Omental fat pad (tissue), 4 donors: Measurements from ENCODE around the gene SCGB1D1. TPM values are rescaled to one million over a fixed set of nuclear protein-coding genes. Genes with fewer than 3 reads are reported as not detected.

Experiments
- ATAC-seq: fragments of 150-250 bp; one replicate; pipeline ENCODE4 v1.9.1; 2016; ENCODE audit warnings: mild to moderate bottlenecking, moderate library complexity; ENCODE audit not compliant: low FRiP score
- DNase-seq: peaks from one replicate; pipeline ENCODE4 v3.0.0-alpha.2; 2019; ENCODE audit warnings: low spot score
- total RNA-seq, 4 donors: library from RNA; depleted of rRNA; stranded (reverse); fragments of >200 nt; gene quantifications; one replicate each; pipeline ENCODE4 v1.1.0, GENCODE V29; 2016
- TF ChIP-seq, protein P1 (sequence below), 3 donors: fragments of 450-650 bp; IDR thresholded peaks; one replicate each; pipeline ENCODE4 v1.5.1; 2016 to 2017; ENCODE audit warnings: antibody characterized with exemption in 3 of 3, mild to moderate bottlenecking in 3 of 3, moderate library complexity in 2 of 3

Gene SCGB1D1
- total RNA-seq, 4 donors from 2014 or later, result not detected

DNA sequence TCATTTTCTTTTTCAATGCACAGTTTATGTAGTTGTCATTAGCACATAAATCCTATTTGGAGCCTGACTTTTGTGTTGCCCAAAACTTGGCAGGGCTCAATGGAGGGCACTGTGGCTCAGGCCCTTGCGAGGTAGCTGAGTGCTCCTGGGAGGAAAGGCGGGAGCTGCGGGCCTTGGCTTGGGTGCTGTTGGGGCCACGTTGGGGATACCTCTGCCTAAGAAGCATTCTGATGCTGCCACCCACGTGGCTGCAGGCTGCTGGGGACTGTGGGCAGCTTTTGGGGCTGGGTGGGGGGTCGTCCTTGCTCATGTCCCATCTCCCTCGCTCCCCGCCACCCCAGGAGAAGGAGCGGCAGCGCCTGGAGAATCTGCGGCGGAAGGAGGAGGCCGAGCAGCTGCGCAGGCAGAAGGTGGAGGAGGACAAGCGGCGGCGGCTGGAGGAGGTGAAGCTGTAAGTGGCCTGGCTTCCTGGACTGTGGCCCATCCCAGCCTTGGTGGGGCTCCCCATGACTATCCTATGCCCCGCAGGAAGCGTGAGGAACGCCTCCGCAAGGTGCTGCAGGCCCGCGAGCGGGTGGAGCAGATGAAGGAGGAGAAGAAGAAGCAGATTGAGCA is 45.3 kb upstream of the SCGB1D1 start:
- DNase-seq (no peak), ATAC-seq (no peak)
- TF ChIP-seq, protein P1, sequence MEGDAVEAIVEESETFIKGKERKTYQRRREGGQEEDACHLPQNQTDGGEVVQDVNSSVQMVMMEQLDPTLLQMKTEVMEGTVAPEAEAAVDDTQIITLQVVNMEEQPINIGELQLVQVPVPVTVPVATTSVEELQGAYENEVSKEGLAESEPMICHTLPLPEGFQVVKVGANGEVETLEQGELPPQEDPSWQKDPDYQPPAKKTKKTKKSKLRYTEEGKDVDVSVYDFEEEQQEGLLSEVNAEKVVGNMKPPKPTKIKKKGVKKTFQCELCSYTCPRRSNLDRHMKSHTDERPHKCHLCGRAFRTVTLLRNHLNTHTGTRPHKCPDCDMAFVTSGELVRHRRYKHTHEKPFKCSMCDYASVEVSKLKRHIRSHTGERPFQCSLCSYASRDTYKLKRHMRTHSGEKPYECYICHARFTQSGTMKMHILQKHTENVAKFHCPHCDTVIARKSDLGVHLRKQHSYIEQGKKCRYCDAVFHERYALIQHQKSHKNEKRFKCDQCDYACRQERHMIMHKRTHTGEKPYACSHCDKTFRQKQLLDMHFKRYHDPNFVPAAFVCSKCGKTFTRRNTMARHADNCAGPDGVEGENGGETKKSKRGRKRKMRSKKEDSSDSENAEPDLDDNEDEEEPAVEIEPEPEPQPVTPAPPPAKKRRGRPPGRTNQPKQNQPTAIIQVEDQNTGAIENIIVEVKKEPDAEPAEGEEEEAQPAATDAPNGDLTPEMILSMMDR (IDR thresholded peaks at IDR 0.05), result no peak

- TF ChIP-seq, protein P1 (IDR thresholded peaks at IDR 0.05), result no peak
- ATAC-seq (no peak), DNase-seq (no peak)
Observed at GRCh38 chr11:62145261-62145871, 44.6 kb upstream of the SCGB1D1 start.

DNA sequence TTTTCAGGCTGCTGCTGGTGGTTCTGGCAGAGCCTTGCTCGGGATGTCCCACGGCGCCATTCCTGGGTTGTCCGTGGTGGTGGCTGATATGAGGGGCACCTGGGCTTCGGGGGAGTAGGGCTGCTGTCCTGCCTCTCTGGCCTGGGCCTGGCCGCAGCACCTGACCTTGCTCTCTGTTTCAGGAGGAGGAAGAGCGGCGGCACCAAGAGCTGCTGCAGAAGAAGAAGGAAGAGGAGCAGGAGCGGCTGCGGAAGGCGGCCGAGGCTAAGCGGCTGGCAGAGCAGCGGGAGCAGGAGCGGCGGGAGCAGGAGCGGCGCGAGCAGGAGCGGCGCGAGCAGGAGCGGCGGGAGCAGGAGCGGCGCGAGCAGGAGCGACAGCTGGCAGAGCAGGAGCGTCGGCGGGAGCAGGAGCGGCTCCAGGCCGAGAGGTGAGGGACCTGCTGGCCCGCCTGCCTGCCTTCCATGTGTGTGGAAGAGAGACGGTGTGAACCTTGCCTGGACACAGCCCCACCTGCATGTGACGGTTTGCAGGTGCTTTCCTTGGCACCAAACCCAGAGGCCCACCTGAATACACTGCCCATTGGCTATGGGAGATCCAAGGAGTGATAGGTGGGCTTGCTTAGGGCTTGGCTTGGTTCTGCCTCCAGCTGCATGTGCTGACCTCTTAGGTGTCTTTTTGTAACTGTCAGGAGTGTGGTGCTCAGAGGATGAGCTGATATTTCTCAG is 43.4 kb upstream of the SCGB1D1 start:
- TF ChIP-seq, protein P1 (IDR thresholded peaks at IDR 0.05), result no peak

DNA sequence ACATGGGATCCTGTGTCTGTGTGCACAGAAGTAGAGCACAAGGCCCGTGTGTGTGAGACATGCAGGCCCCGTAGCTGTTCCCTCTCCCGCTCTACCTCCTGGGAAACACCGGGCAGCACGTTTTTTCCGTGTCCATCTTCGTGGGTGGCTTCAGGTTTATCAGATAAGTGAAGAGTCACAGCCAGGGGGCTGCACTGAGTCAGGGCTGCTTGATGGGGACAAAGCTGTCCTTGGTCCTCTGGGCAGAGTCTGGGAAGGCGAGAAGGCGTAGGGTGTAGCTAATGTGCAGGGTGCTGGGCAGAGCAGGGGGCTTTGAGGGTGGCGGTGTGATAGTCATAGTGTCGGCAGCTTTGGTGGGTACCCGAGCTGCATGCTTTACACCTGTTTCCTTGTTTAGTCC is 42.5 kb upstream of the SCGB1D1 start:
- ATAC-seq (no peak), DNase-seq (no peak)
- TF ChIP-seq, protein P1 (IDR thresholded peaks at IDR 0.05), result no peak

More for the DNA sequence above, 43.4 kb upstream of the SCGB1D1 start:
- no peak for DNase-seq
- no peak for ATAC-seq

DNA sequence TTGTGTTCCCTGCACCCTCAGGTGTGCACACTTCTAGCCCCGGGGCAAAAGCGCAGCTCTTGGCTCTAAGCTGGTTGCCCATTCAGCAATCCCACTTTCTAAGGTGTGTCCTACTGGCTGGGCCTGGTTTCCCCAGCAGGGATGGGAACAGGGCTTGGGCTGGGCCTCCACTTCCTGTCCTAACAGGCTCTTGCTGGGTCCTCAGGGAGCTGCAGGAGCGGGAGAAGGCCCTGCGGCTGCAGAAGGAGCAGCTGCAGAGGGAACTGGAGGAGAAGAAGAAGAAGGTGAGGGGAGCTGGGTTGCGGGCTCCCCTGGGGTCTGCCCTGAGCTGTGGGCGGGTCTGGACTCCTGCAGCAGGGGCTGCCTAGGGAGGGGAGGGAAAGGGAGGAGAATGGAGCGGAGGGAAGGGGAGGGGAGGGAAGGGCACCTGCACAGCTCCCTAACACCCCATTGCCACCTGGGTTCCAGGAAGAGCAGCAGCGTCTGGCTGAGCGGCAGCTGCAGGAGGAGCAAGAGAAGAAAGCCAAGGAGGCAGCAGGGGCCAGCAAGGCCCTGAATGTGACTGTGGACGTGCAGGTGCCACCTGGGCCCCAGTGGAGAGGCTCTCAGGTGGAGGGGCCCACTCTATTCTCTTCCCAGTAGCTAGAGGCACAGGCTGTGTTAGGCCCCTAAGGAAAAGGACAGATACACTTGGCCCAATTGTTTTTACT is 41.6 kb upstream of the SCGB1D1 start:
- DNase-seq (no peak), ATAC-seq (no peak)

More for the DNA sequence above, 41.6 kb upstream of the SCGB1D1 start:
- TF ChIP-seq, protein P1 (IDR thresholded peaks at IDR 0.05), result no peak
